Retina (tissue), 1 donor: ENCODE measurements around the gene ZNF335.
"Not testable (repeated sequence)": the region's sequence is repeated elsewhere in the genome, so short reads cannot be mapped to it uniquely, and the experiment has no call there.

Experiments used
- DNase-seq: peaks from one replicate; pipeline ENCODE4 v3.0.0-alpha.2; 2016

ZNF335 gene

DNA sequence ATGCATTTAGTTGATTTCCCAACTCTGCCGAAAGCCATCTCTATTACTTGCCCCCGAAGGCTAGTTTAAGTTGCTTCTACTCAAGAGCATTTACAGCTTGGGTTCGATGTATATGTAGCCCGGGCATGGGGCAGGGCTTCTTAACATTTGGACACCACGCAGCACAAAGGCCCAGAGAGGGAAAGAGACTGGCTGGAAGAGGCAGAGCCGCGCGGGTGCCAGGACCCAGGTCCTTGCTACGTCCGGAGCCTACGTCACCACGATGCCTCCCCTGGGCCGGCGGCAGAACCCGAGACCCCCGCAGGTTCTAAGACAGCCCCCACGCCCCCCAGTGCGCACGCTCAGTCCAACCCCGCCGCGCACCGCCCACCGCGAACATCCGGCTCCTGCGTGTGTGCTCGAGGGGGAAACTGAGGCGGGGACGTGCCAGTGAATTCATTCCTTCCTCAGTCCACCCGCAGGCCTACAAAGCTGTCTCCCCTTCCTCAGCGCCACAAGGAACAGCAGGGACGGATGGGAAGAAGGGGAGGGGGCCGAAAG lies 37.9 kb downstream of the ZNF335 start:
- no peak for DNase-seq

DNA sequence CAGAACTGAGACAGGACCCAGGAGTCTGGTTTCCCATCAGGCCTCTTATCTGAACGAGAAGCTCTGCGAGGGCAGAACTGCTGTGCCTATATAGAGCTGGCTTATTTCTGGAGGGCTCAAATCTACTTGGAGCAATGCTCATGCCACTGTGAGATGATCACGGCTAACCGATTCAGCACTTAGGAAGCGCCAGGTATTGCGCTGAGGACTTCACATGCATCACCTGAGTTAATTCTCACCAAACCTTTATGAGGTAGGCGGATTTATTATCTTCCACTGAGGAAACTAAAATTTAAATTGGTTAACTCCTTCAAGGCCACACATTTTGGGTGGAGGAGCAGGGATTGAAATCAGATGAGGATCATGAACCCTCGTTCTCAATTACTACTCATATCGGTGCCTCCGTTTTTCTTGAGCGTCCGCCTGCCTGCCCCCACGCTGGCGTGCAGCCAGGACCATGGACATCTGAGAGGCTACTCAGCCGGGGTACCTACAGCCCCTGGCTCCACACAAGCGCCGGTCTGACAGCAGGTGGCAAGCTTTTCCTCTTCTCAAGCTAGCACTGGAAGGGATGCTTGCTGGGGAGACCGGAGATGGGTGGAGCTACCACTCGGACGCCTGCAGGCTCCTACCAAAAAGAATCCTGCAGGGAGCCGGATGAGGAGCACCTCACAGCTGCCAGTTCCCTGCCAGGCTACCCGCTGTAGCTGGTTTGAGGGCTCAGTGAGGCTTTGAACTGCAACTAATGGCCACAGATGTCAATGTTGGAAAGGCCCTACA lies 38.5 kb downstream of the ZNF335 start:
- peak; percentile 78 for DNase-seq

DNA sequence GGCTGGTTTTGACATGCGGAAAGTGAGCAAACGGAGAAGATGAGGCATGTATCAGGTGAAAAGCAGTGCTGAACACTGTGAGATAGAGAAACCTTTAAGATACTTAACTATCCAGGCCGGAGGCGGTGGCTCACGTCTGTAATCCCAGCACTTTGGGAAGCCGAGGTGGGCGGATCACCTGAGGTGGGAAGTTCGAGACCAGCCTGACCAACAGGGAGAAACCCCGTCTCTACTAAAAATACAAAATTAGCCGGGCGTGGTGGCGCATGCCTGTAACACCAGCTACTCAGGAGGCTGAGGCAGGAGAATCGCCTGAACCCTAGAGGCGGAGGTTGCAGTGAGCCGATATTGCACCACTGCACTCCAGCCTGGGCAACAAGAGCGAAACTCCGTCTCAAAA lies 40.3 kb downstream of the ZNF335 start:
- DNase-seq = not testable (repeated sequence)

DNA sequence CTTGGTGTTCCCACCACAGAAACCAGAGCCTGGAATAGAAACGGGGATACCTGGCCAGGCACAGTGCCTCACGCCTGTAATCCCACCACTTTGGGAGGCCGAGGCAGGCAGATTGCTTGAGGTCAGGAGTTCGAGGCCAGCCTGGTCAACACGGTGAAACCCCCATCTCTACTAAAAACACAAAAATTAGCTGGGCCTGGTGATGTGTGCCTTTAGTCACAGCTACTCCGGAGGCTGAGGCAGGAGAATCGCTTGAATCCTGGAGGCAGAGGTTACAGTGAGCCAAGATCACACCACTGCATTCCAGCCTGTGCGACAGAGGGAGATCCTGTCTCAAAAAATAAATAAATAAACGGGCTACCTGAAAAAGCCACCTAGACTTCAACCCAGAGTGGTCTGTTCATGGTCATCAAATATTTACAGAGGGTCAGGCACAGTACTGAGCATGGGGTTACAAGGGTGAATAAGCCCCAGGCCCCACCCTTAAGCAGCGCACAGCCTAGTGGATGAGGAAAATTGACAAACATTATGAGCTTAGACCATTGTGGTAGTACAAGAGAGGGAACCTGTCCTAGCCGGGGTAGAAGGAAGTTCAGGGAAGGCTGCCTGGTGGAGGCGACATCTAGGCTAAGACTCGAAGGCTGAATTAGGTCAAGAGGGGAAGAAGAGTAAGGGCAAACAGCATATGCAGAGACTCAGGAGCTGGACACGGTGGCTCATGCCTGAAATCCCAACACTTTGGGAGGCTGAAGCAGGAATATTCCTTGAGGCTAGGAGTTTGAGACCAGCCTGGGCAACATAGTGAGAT lies 44.7 kb downstream of the ZNF335 start:
- no peak for DNase-seq

- DNase-seq = no peak
Measured at GRCh38 chr20:45926731-45927070, 45.3 kb downstream of the ZNF335 start.

DNA sequence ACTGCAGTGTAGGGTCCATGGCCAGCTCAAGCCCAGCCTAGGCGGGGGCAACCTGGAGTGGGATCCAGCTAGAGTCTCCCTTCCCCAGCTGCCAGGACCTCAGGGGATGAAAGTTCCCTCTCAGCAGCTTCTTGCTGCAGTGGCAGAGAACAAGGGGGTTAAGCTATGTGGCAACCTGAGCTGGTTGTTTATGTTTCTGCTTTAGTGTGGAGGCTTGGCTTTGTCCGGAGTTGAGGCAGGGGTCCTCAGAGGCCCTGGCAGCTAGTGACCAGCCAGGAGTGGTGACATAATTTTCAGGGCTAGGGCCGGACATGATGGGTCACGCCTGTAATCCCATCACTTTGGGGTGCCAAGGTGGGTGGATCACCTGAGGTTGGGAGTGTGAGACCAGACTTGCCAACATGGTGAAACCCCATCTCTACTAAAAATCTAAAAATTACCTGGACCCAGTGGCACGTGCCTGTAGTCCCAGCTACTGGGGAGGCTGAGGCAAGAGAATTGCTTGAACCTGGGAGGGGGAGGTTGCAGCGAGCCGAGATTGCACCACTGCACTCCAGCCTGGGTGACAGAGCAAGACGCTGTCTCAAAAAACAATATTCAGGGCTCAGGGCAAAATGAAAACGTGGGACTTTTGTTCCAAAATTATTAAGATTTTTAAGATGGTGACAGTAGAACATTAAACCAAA lies 46.0 kb downstream of the ZNF335 start:
- DNase-seq = no peak

GRCh38 chr20:45924391-45925261 lies 47.4 kb downstream of the ZNF335 start:
- DNase-seq = no peak

DNA sequence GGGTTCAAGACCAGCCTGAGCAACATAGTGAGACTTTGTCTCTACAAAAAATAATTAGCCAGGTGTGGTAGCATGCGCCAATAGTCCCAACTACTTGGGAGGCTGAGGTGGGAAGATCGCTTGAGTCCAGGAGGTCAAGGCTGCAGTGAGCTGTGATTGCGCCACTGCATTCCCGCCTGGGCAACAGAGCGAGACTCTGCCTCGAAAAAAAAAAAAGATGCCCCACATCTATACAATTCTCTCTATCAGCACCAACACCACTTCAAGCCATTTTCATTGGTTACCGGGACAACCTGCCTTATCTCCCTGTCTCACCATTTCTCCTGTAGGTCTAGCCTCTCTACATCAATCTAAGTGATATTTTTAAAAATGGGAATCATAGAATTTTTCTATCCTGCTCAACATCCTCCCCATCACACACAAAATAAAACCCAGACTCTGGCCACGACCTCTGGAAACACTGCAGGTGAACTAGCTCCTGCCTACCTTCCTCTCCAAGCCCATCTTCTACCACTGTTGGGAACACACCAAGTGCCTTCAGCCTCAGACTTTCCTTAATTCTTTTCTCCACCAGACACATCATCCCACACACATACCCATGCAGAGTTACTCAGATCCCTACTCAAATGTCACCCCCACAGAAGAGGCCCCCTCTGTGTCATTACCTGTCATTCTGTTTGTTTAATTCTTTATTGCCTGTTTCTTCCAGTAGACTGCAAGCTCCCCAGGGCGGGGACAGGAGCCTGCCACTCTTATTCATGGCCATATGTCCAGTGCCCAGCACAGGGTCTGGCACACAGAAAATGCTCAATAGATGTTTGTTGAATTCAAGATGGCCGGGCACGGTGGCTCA lies 50.4 kb downstream of the ZNF335 start:
- no peak for DNase-seq

DNA sequence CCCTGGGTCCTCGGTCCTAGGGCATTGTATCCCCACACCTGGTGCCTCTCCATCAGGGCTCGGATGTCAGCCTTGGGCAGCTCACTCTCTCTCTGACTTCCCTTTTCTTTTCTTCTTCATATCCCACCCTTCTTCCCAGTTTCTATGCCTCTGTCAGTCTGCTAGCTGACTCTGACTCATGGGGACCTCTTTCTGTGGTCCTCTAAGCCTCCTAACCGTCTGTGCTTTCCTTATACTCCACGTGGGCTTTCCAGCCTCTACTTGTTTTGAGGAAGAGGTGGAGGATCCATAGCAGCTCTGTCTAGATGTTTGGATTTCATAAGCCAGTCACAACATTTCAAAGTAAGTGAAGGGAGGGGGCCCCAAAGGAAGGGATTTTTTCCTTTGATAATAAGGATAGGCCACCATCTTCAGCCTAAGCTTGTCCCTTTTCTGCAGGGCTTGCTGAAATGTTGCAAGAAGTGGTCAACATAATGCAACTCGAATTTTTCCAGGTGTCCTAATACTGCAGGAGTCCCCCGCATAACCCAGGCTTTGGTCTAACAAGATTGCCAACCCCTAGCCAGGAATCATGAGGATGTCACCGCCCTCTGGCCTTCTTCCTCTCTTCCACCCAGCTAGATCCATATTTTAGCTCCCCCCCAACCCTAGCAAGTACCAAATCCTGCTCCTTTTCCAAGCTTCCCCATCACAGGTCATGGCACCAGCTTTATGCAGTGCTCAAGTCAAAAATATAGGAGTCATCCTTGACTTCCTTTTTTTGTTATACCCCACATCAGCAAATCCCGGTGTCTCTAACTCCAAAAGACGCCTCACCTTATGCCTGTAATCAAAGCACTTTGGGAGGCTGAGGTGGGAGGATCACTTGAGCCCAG lies 51.3 kb downstream of the ZNF335 start:
- no peak for DNase-seq

- peak; percentile 16 for DNase-seq
Measured at GRCh38 chr20:45919542-45920399, 52.2 kb downstream of the ZNF335 start.

DNA sequence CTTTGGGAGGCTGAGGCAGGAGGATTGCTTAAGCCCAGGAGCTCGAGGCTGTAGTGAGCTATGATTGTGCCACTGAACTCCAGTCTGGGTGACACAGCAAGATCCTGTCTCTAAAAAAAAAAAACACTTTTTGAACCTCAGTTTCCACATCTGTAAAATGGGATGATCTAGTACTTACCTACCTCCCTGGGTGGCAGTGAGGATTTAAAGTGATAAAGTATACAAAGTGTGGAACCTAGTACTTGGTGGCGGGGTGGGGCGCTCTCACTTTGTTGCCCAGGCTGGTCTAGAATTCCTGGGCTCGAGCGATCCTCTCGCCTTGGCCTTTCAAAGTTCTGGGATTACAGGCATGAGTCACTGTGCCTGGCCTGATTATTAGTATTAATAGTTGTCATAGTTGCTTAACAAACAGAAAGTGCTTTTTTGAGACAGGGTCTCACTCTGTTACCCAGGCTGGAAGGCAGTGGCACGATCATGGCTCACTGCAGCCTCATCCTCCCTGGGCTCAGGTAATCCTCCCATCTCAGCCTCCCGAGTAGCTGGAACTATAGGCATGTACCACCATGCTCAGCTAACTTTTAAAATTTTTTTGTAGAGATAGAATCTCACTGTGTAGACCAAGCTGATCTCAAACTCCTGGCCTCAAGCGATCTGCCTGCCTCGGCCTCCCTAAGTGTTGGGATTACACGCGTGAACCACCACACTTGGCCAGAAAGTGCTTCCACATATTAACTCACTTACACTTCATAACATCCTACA lies 53.0 kb downstream of the ZNF335 start:
- DNase-seq = no peak

DNA sequence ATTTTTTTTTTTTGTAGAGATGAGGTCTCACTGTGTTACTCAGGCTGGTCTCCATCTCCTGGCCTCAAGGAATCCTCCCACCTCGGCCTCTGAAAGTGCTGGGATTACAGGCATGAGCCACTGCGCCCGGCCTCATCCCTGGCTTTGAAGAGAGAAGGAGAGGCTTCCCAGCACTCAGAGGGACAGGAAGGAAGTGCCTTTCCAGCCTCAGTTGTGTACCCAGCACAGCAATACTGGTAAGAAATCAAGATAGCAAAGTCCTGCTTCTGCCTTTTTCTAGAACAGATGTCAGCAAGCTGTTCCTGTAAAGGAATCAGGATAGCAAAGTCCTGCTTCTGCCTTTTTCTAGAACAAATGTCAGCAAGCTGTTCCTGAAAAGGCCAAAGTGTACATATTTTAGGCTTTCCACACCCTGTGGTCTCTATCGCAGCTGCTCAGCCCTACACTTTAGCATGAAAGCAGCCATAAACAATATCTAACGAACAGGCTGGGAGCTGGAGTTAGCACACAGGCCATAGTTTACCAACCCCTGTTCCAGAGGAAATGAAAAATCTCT lies 53.7 kb downstream of the ZNF335 start:
- no peak for DNase-seq

DNA sequence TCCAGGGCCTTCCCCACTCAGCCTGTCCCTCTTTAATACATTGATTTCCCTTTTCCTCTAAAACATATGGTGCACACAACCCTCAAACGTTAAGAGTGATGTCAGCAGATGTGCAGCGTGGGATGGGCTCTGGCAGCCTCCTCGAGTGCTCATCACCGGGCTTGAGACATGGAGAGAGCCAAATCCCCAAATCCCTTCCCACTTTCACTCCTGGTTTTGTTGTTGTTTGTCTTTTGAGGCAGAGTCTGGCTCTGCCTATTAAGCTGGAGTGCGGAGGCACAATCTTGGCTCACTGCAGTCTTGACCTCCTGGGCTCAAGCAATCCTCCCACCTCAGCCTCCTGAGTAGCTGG lies 54.2 kb downstream of the ZNF335 start:
- DNase-seq = no peak

DNA sequence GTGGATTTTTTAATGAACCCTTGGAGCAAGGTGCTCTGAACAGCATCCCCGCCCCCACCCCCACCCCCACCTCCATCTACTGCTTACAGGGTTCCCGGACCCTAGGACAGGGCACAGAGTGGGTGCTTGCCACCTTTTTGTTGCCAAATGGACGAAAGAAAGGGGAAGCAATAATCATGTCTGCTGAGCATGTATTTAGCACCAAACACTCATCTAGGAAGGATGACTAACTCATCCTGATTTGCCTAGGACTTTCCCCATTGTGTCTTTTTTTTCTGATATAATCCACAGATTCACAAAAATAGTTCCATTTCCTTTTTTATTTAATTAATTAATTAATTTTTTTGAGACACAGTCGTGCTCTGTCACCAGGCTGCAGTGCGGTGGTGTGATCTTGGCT lies 58.9 kb downstream of the ZNF335 start:
- DNase-seq = no peak

DNA sequence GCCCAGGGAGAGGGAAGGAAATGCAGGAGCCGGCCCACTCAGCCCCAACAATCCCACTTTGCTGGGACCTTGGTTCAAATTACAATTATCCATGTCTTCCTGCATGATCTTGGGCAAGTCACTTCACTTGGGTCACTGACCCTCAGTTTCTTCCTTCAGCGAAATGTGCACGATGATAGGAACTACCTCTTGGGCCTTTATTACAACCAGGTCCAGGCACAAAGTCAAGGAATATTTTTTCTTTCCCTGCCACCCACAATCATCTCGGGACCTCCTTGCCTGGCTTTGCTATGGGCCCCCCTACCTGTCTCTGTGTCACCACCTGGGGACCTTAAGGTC lies 59.7 kb downstream of the ZNF335 start:
- no peak for DNase-seq

DNA sequence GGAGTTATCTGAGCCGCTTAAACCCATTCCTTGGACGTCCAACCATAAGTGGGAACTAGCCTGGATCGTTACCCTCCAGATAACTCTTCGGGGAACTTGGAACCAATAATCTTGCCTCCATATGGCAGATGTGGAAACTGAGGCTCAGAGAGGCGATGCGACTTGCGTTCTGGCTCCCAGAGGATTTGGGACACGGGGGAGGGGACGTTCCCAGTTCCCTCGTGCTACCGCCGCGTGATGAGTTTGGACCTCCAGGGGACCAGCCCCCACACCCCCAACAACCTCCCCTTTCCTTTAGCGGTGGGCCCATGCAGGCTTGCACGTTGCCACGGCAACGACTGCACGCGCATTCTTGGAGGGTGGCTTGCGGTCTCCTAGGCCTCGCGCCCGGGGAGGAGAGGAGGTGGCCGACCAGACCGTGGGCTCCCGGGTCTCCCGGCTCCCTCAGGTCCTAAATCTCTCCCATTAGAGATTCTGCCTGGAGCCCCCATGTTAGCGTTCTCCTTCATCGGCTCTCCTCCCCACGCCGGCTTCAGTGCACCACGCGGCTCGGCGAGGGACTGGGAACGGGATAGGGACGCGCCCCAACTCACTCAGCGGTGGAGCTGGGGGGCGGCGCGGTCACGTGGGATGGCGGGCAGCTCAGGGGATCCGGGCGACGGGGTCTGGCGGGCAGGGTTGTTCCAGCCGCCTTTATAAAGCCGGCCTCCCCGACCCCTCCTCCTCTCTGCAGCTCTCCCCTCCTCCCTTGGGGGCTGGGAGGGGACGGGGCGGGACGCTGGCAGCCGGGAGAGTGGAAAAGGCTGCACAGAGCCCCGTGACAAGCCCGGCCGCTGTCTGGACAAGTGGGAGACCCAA lies 60.3 kb downstream of the ZNF335 start, which contains the start of gene PLTP:
Gene PLTP, minus strand, starts transcription at position 670 of the 858 bp plus-strand sequence. CDS start 703 bp downstream, outside the sequence.
- DNase-seq = peak; percentile 86
